Fibroblast of lung (primary cell): ENCODE data around the gene SAMD3. TPM values are rescaled to one million over a fixed set of nuclear protein-coding genes. Genes with fewer than 3 reads are reported as not detected.

Experiments used
- DNase-seq, 2 donors: peaks; one replicate each; pipeline versions ENCODE4 v3.0.0 to v3.0.0-alpha.2; 2010; ENCODE audit warnings: low read depth in 2 of 2
- H2AFZ ChIP-seq: 2 replicates; pipeline ENCODE4 v1.5.1; 2012; ENCODE audit warnings: low read length, control low read depth, inconsistent platforms
- H3K27ac ChIP-seq: 2 replicates; pipeline ENCODE4 v1.5.1; 2011; ENCODE audit warnings: low read length, control low read depth; ENCODE audit not compliant: insufficient read depth
- H3K27me3 ChIP-seq: 2 replicates; pipeline ENCODE4 v1.5.1; 2011; ENCODE audit warnings: mild to moderate bottlenecking, low read length; ENCODE audit not compliant: control insufficient read depth, insufficient read depth
- H3K36me3 ChIP-seq: 2 replicates; pipeline ENCODE4 v1.5.1; 2011; ENCODE audit warnings: low read length; ENCODE audit not compliant: control insufficient read depth, insufficient read depth
- H3K4me1 ChIP-seq: 2 replicates; pipeline ENCODE4 v1.5.1; 2011; ENCODE audit warnings: low read length; ENCODE audit not compliant: control insufficient read depth, insufficient read depth; ENCODE audit errors: extremely low read depth
- H3K4me2 ChIP-seq: 2 replicates; pipeline ENCODE4 v1.5.1; 2011; ENCODE audit warnings: low read length, control low read depth; ENCODE audit not compliant: insufficient read depth; ENCODE audit errors: extremely low read depth
- H3K4me3 ChIP-seq, 4 experiments: fragments of 200-600 bp in 1 of 4; sonication (generic) in 1 of 4; replicated peaks in 1 of 4; 2 replicates each; pipeline ENCODE4 v1.5.1; 2011 to 2016; ENCODE audit warnings: low read length in 4 of 4, low read depth in 3 of 4, mild to moderate bottlenecking in 3 of 4, control low read depth in 2 of 4, inconsistent platforms in 1 of 4, mixed read lengths in 1 of 4; ENCODE audit not compliant: insufficient read depth in 1 of 4; ENCODE audit errors: control extremely low read depth in 1 of 4
- H3K79me2 ChIP-seq: 2 replicates; pipeline ENCODE4 v1.5.1; 2012; ENCODE audit warnings: mild to moderate bottlenecking, low read length, inconsistent platforms; ENCODE audit not compliant: control insufficient read depth, insufficient read depth
- H3K9ac ChIP-seq: 2 replicates; pipeline ENCODE4 v1.5.1; 2011; ENCODE audit warnings: mild to moderate bottlenecking, low read length, control low read depth; ENCODE audit not compliant: insufficient read depth
- H3K9me3 ChIP-seq: 2 replicates; pipeline ENCODE4 v1.5.1; 2012; ENCODE audit warnings: low read depth, low read length; ENCODE audit not compliant: control insufficient read depth, insufficient read depth
- H4K20me1 ChIP-seq: 2 replicates; pipeline ENCODE4 v1.5.1; 2011; ENCODE audit warnings: low read length; ENCODE audit not compliant: control insufficient read depth, insufficient read depth; ENCODE audit errors: extremely low read depth
- CTCF ChIP-seq, 2 donors: IDR thresholded peaks in 1 of 2; conservative IDR thresholded peaks in 1 of 2; 1 replicate in 1 of 2; 2 replicates in 1 of 2; pipeline ENCODE4 v1.5.1; 2011 to 2012; ENCODE audit warnings: low read length in 2 of 2, control low read depth in 1 of 2, inconsistent platforms in 1 of 2, low read depth in 1 of 2, mild to moderate bottlenecking in 1 of 2
- EZH2 ChIP-seq: IDR thresholded peaks from 2 replicates; pipeline ENCODE4 v1.5.1; 2012; ENCODE audit warnings: low read length, control low read depth, mild to moderate bottlenecking; ENCODE audit errors: missing control alignments
- polyA plus RNA-seq, 2 donors: library from polyadenylated mRNA; depleted of rRNA in 1 of 2; stranded (reverse) in 1 of 2; unstranded in 1 of 2; fragments of >200 nt; gene quantifications; 2 replicates each; pipeline ENCODE4 v1.2.1, GENCODE V29; 2011 to 2012; ENCODE audit warnings: missing spikeins in 1 of 2
- total RNA-seq: library from RNA; depleted of rRNA; stranded (reverse); fragments of >200 nt; gene quantifications from 2 replicates; pipeline ENCODE4 v1.2.1, GENCODE V29; 2014

The SAMD3 gene
- total and polyA plus RNA-seq, 2 donors (not counting 1 experiment from before 2014, with no cell fraction given), result 1.5 to 2.8 TPM

- Histone ChIP-seq H3K27me3 (no peaks in the 10 kb centered on the region), H3K79me2 (no peaks in the 10 kb centered on the region), H3K9me3 (no peaks in the 10 kb centered on the region), H3K27ac (no peak overlapping the region), H3K4me2 (no peak overlapping the region), H3K9ac (no peak overlapping the region), H3K36me3 (no peaks in the 10 kb centered on the region), H4K20me1 (no peaks in the 10 kb centered on the region), H3K4me1 (no peaks in the 10 kb centered on the region), H2AFZ (no peak overlapping the region), H3K4me3 (no peak overlapping the region)
- TF ChIP-seq EZH2, result no peak
- no peak for TF ChIP-seq CTCF (conservative IDR thresholded peaks at IDR 0.05 in 1 of 2, IDR thresholded peaks at IDR 0.05 in 1 of 2; ENCODE audit: low read depth in 1 of 2, low read length in 2 of 2)
- DNase-seq, result no peak
These were observed 31.8 kb downstream of the SAMD3 start for GRCh38 chr6:130190701-130191690.

GRCh38 chr6:130189531-130190397 lies 33.0 kb downstream of the SAMD3 start:
- no peaks in the 10 kb centered on the region for H3K79me2 ChIP-seq
- no peak for TF ChIP-seq EZH2
- TF ChIP-seq CTCF (conservative IDR thresholded peaks at IDR 0.05 in 1 of 2, IDR thresholded peaks at IDR 0.05 in 1 of 2; ENCODE audit: low read depth in 1 of 2, low read length in 2 of 2), result no peak
- H3K27ac ChIP-seq, result no peak overlapping the region
- no peaks in the 10 kb centered on the region for H4K20me1 ChIP-seq
- H3K36me3 ChIP-seq, result no peaks in the 10 kb centered on the region
- H3K9ac ChIP-seq, result no peak overlapping the region
- H3K27me3 ChIP-seq, result no peaks in the 10 kb centered on the region
- no peak overlapping the region for H2AFZ ChIP-seq
- no peak for DNase-seq
- H3K4me3 ChIP-seq, result no peak overlapping the region
- no peaks in the 10 kb centered on the region for H3K4me1 ChIP-seq
- no peak overlapping the region for H3K4me2 ChIP-seq
- H3K9me3 ChIP-seq, result no peaks in the 10 kb centered on the region
